Measurements from ENCODE around the gene GTF3C5.

GTF3C5 gene

GRCh38 chr9:133009906-133010582 is 20.8 kb upstream of the GTF3C5 start:
- TF ChIP-seq ZNF8 (CRISPR knock-in tag; IDR thresholded peaks at IDR 0.05) (no peak), CREB5 (CRISPR knock-in tag; IDR thresholded peaks at IDR 0.05; ENCODE audit: low read depth) (no peak), POU6F1 (CRISPR knock-in tag; IDR thresholded peaks at IDR 0.05; ENCODE audit: borderline replicate concordance, low read depth) (no peak), CSRNP3 (CRISPR knock-in tag; IDR thresholded peaks at IDR 0.05) (no peak), ZNF70 (CRISPR knock-in tag; IDR thresholded peaks at IDR 0.05) (no peak), OSR1 (CRISPR knock-in tag; IDR thresholded peaks at IDR 0.05) (no peak)
- ATAC-seq, result no peak

- ATAC-seq, result no peak
- TF ChIP-seq CSDC2 (CRISPR knock-in tag; IDR thresholded peaks at IDR 0.05) (no peak), OSR1 (CRISPR knock-in tag; IDR thresholded peaks at IDR 0.05) (no peak)
Measured at GRCh38 chr9:133014696-133015095, 16.1 kb upstream of the GTF3C5 start.

- ATAC-seq, result peak; percentile 14; the same call in 1 of the 3 replicates
- TF ChIP-seq CREB5 (CRISPR knock-in tag; IDR thresholded peaks at IDR 0.05; ENCODE audit: low read depth), result no peak
- TF ChIP-seq TOX (CRISPR knock-in tag; IDR thresholded peaks at IDR 0.05; ENCODE audit: borderline replicate concordance), result no peak
- TF ChIP-seq ZC3H10 (CRISPR knock-in tag; IDR thresholded peaks at IDR 0.05), result no peak
- no peak for TF ChIP-seq ZFP3 (CRISPR knock-in tag; IDR thresholded peaks at IDR 0.05)
- TF ChIP-seq ARNTL (CRISPR knock-in tag; IDR thresholded peaks at IDR 0.05; ENCODE audit: borderline replicate concordance, low read depth), result no peak
- TF ChIP-seq ZFP30 (CRISPR knock-in tag; IDR thresholded peaks at IDR 0.05), result no peak
- no peak for TF ChIP-seq CSDC2 (CRISPR knock-in tag; IDR thresholded peaks at IDR 0.05)
- no peak for TF ChIP-seq POU6F1 (CRISPR knock-in tag; IDR thresholded peaks at IDR 0.05; ENCODE audit: borderline replicate concordance, low read depth)
- TF ChIP-seq BACH2 (CRISPR knock-in tag; IDR thresholded peaks at IDR 0.05; ENCODE audit: borderline replicate concordance), result no peak
- no peak for TF ChIP-seq ESRRG (CRISPR knock-in tag; IDR thresholded peaks at IDR 0.05)
- TF ChIP-seq RARB (CRISPR knock-in tag; IDR thresholded peaks at IDR 0.05), result no peak
- no peak for TF ChIP-seq OSR1 (CRISPR knock-in tag; IDR thresholded peaks at IDR 0.05)
- no peak for TF ChIP-seq ZNF70 (CRISPR knock-in tag; IDR thresholded peaks at IDR 0.05)
- TF ChIP-seq ISL1 (CRISPR knock-in tag; IDR thresholded peaks at IDR 0.05), result no peak
Measured at GRCh38 chr9:133023117-133023890, 7.5 kb upstream of the GTF3C5 start.

- TF ChIP-seq BACH2 (CRISPR knock-in tag; IDR thresholded peaks at IDR 0.05; ENCODE audit: borderline replicate concordance), result no peak
- ATAC-seq, result no peak
Measured at GRCh38 chr9:133026426-133026825, 4.4 kb upstream of the GTF3C5 start.

GRCh38 chr9:133027134-133027533 is 3.7 kb upstream of the GTF3C5 start:
- no peak for ATAC-seq
- TF ChIP-seq POU6F1 (CRISPR knock-in tag; IDR thresholded peaks at IDR 0.05; ENCODE audit: borderline replicate concordance, low read depth), result no peak
- TF ChIP-seq RARB (CRISPR knock-in tag; IDR thresholded peaks at IDR 0.05), result no peak
- TF ChIP-seq TSHZ2 (CRISPR knock-in tag; IDR thresholded peaks at IDR 0.05), result no peak
- no peak for TF ChIP-seq PPARA (CRISPR knock-in tag; IDR thresholded peaks at IDR 0.05; ENCODE audit: borderline replicate concordance)
- no peak for TF ChIP-seq TCF4 (CRISPR knock-in tag; IDR thresholded peaks at IDR 0.05; ENCODE audit: borderline replicate concordance)

Measured in SK-N-SH treated with all-trans-retinoic acid at 6 μM for 48 hours (cell line).